GM19452 (cell line): ENCODE results near the gene IFITM5.

Experiments
- ATAC-seq: cut with Tn5 transposase; IDR thresholded peaks from one replicate; pipeline ENCODE4 v1.9.1; 2021; ENCODE audit not compliant: unreplicated experiment

IFITM5 gene

GRCh38 chr11:269146-269890 lies 30.0 kb downstream of the IFITM5 start:
- ATAC-seq: peak; percentile 71

DNA sequence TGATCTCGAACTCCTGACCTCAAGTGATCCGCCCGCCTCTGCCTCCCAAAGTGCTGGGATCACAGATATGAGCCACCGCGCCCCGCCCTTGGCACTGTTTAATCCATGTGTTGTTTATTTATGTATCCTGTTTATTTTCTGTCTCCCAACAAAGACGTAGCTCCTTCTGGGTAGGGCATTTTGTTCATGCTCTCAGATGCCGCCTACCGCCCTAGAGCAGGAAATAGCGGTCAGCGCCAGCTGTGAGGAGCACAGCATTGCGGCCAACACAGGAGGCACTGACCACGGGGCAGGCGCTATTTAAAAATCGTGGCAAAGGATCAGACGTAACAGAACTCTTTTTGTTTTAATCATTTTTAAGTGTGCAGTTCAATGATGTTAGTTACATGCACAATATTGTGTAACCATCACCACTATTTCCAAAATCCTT lies 30.6 kb downstream of the IFITM5 start:
- ATAC-seq: peak; percentile 46

DNA sequence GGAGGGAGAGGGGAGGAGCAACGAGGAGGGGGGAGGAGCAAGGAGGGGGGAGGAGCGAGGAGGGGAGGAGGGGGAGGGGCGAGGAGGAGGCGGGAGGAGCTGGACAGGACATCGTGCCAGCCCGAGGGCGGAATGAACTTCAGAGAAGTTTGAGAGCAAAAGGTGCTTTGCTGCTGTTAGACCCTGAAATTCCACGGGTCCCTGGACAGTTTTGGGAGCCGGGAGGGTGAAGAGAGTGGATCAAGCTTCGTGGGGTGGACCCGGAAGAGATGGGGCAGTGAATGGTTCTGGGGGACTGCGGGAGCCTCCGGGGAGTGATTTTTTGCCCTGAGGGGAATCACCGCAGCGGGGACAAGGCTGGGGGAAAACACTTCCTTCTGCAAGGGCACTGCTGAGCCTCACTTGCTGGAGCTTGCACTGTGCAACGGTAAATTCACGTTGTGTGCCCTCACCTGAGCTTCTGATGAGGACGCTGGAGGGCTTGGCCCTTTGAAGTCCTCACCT lies 31.8 kb downstream of the IFITM5 start:
- no peak for ATAC-seq

GRCh38 chr11:266676-267439 lies 32.5 kb downstream of the IFITM5 start:
- no peak for ATAC-seq

DNA sequence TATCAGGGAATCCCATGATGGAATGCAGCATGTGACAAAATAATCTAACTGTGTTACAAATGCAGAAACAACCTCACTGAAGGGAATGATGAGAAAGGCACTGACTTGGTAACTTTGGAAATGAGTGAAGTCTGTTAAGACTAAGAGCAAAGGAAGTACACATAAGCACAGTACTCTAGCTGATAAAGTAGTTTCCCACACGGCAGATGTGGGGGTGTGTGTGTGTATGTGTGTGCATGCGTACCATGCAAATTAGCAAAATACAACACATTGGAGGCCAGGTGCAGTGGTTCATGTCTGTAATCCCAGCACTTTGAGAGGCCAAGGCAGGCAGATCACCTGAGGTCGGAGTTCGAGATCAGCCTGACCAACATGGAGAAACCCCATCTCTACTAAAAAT lies 37.7 kb downstream of the IFITM5 start:
- no peak for ATAC-seq

- ATAC-seq: no peak
These were observed 39.9 kb downstream of the IFITM5 start for GRCh38 chr11:259413-259812.

DNA sequence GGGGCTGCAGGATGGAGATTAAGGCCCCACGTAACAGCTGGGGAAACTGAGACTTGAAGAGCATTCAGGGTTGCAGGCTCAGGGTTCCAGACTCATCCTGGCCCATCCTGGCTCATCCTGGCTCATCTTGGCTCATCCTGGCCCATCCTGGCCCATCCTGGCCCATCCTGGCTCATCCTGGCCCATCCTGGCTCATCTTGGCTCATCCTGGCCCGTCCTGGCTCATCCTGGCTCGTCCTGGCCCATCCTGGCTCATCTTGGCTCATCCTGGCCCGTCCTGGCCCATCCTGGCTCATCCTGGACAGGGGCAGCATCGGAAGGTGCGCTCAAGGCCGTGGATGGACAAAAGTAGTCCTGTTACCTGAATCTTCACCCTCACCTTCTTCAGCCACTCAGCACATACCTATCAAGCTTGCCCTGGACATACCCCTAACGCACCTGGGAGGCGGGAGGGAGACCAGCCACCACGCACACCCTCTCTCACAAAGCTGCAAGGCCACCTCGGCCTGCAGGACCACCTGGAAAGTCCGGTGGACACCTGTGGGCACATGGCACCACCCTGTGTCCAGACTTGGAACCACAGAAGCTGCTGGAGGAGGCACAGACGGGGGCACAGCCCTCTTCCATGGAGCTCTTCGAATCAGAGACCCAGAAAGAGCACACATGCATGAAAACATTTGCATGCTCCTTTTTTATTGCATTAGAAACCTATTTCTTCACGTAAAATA lies 41.4 kb downstream of the IFITM5 start:
- ATAC-seq: no peak

DNA sequence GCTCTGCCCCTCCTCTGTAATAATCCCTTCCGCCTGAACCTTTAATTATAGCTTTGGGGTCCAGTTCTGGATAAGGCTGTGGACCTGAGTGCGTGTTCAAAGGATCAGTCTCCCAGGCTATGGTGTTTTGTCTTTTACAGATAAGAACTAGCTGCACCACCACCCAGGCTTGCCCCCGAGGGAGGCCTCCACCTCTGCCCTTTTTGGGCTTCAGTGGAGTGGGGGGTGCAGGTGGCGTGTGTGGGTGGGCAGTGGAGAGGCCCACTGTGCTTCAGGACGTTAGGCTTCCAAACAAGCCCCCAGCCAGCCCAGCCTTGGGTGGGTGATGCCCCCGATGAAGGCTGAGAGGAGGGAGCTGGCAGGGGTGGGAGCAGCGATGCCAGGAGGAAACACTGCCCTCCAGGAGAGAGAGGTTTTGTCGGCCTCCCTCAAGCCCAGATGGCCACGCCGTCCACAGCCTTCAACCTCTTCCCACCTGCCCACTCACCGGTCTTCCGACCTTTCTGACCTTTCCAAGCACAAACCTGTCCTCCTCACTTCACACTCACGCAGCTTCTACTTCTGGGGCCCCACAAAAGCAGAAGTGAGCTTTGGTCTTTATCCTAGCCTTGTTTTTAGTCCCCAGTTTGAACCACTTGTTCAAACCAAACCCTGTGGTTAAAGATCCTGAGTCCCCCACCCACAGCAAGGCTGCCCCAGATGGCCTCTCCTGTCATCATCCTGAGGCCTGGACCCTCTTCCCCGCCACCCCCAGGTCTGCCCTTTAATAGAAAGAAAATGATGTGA lies 42.2 kb downstream of the IFITM5 start:
- no peak for ATAC-seq

GRCh38 chr11:255816-256215 lies 43.5 kb downstream of the IFITM5 start:
- no peak for ATAC-seq

GRCh38 chr11:255176-255575 lies 44.1 kb downstream of the IFITM5 start:
- ATAC-seq: no peak

GRCh38 chr11:253886-254270 lies 45.4 kb downstream of the IFITM5 start:
- ATAC-seq: no peak

DNA sequence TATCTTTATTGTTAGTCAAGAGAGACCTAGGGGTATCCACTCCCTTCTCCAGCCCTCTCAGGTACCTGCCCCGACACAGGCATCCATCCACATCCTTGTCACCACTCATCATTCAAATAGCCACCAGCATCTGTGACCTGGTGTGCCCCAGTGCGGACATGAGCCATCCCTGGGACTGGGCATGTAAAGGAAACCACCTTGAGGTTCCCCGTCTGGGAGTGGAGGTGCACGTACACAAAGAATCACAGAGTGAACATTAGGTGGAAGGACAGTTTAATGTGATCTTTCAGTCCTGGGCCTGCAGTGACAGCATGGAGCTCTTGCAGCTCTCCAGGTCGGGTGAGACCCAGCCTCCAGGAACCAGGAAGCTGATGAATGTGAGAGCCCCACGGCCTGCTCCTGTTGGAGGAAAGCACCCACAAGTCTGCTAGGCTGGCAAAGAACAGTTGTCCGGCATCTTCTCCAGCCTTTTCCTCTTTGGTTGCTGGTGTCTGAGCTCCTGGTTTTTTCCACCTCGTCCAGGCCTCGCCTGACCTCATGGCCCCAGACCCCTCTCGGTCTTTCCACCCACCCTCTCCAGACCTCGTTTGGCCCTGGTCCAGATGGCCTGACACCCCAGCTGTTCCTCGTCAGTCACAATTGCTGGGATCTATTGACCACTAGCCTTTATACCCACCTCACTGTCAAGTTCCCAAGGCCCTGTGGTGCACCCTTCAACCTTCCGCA lies 46.0 kb downstream of the IFITM5 start:
- ATAC-seq: no peak

GRCh38 chr11:252666-253065 lies 46.7 kb downstream of the IFITM5 start:
- no peak for ATAC-seq

- ATAC-seq: no peak
These were observed 47.8 kb downstream of the IFITM5 start for GRCh38 chr11:251550-251949.

DNA sequence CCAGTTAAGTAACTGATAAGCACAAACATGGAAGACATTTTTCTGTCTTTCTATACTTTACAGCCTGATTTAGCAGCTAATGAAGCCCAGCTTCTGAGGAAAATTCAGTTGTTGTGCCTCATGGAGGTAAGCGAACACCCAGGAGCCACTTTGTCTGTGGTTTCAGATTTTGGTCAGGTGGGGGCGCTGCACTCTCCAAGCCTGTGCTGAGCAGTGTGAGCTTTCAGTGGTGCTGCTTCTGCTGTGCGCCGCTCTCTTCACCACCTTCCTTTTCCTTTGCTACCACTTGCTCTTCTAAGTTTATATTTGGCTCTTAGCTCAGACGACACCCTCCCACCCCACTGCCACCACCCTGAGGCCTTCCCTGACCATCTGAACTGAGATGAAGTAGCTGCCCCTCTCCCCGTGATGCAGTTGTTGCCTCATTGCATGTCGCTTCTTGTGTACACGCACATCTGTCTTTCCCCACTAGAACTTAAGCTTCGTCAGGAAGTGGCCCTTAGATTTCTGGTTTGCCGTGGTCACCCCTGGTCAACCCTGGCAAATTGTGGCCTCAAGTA lies 48.5 kb downstream of the IFITM5 start:
- no peak for ATAC-seq

DNA sequence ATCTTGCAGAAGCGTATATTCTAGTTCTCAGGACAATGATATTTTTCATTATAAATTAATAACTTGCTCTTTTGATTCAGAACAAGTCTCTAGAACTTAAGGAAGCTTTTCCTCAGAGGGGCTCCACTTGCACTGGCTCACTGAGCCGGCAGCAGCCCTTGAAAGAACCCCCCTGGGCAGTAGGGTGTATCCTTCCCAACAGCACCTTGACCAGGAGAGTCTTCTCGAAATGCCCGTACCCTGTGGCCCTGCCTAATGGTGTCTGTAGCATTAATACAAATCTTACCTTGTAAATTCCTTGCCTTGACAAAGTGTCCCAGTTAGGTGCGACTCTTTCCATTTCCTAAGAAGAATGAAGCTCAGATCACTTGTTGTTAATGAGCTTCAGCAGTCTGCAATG lies 49.1 kb downstream of the IFITM5 start:
- ATAC-seq: no peak

- ATAC-seq: no peak
These were observed 50.3 kb downstream of the IFITM5 start for GRCh38 chr11:249062-249461.
